Ishikawa (cell line): ENCODE data around the gene SKAP1.

ENCODE experiments used
- CEBPB ChIP-seq: IDR thresholded peaks from 2 replicates; pipeline ENCODE4 v1.6.1; 2012
- CREB1 ChIP-seq: IDR thresholded peaks from 2 replicates; pipeline ENCODE4 v1.6.1; 2012; ENCODE audit warnings: low read depth
- EGR1 ChIP-seq: IDR thresholded peaks from 2 replicates; pipeline ENCODE4 v1.6.1; 2012
- EP300 ChIP-seq: IDR thresholded peaks from 2 replicates; pipeline ENCODE4 v1.6.1; 2012; ENCODE audit warnings: borderline replicate concordance
- FOXM1 ChIP-seq: IDR thresholded peaks from 2 replicates; pipeline ENCODE4 v1.6.1; 2012; ENCODE audit warnings: low read depth, borderline replicate concordance
- NFIC ChIP-seq: IDR thresholded peaks from 2 replicates; pipeline ENCODE4 v1.6.1; 2012
- RAD21 ChIP-seq: IDR thresholded peaks from 2 replicates; pipeline ENCODE4 v1.6.1; 2012; ENCODE audit warnings: low read depth
- REST ChIP-seq: IDR thresholded peaks from 2 replicates; pipeline ENCODE4 v1.6.1; 2012; ENCODE audit warnings: low read depth, mild to moderate bottlenecking
- TAF1 ChIP-seq: IDR thresholded peaks from 2 replicates; pipeline ENCODE4 v1.6.1; 2012; ENCODE audit warnings: low read depth, mild to moderate bottlenecking
- TCF12 ChIP-seq: IDR thresholded peaks from 2 replicates; pipeline ENCODE4 v1.6.1; 2012; ENCODE audit warnings: low read depth
- TEAD4 ChIP-seq: IDR thresholded peaks from 2 replicates; pipeline ENCODE4 v1.6.1; 2012
- USF1 ChIP-seq: IDR thresholded peaks from 2 replicates; pipeline ENCODE4 v1.6.1; 2012
- YY1 ChIP-seq: IDR thresholded peaks from 2 replicates; pipeline ENCODE4 v1.6.1; 2012; ENCODE audit warnings: low read depth
- ZBTB7A ChIP-seq: IDR thresholded peaks from 2 replicates; pipeline ENCODE4 v1.6.1; 2012; ENCODE audit warnings: low read depth
- TF ChIP-seq, protein P1 (sequence below): IDR thresholded peaks from 2 replicates; pipeline ENCODE4 v1.6.1; 2012

Gene SKAP1

GRCh38 chr17:48429638-48430586 is at the start of gene SKAP1:
SKAP1 (minus strand) TSS chr17:48430214.
- TF ChIP-seq CREB1 (no peak), TCF12 (no peak), REST (no peak), EGR1 (no peak)
- TF ChIP-seq, protein P1, sequence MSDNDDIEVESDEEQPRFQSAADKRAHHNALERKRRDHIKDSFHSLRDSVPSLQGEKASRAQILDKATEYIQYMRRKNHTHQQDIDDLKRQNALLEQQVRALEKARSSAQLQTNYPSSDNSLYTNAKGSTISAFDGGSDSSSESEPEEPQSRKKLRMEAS = peak; percentile 73; the same call in 1 of the 2 replicates

- TF ChIP-seq FOXM1 = no peak
- TF ChIP-seq EGR1 = no peak
- no peak for TF ChIP-seq YY1
- no peak for TF ChIP-seq TAF1
- TF ChIP-seq CEBPB = no peak
- TF ChIP-seq EP300 = no peak
- TF ChIP-seq REST = no peak
- TF ChIP-seq ZBTB7A = no peak
- TF ChIP-seq, protein P1 = no peak
- TF ChIP-seq TCF12 = no peak
- TF ChIP-seq USF1 = no peak
- TF ChIP-seq TEAD4 = no peak
- no peak for TF ChIP-seq CREB1
- TF ChIP-seq RAD21 = no peak
- TF ChIP-seq NFIC = no peak
Observed at GRCh38 chr17:48479014-48479402, 49.0 kb upstream of the SKAP1 start.

GRCh38 chr17:48478224-48479013 is 48.4 kb upstream of the SKAP1 start:
- TF ChIP-seq CEBPB = no peak
- TF ChIP-seq FOXM1 = no peak
- TF ChIP-seq TAF1 = no peak
- TF ChIP-seq, protein P1 = no peak
- TF ChIP-seq EP300 = no peak
- TF ChIP-seq RAD21 = no peak
- TF ChIP-seq TCF12 = no peak
- no peak for TF ChIP-seq EGR1
- no peak for TF ChIP-seq TEAD4
- no peak for TF ChIP-seq CREB1

- TF ChIP-seq CREB1 (no peak), EP300 (no peak), TCF12 (no peak), USF1 (no peak), ZBTB7A (no peak), REST (no peak), EGR1 (no peak), CEBPB (no peak), NFIC (no peak), FOXM1 (no peak), RAD21 (no peak), TAF1 (no peak), YY1 (no peak), TEAD4 (no peak)
- TF ChIP-seq, protein P1 = no peak
Observed at GRCh38 chr17:48477221-48477620, 47.2 kb upstream of the SKAP1 start.
